Tibial artery (tissue), 4 donors: ENCODE measurements around the gene GTF2F2.

ENCODE experiments used
- DNase-seq, 2 donors: peaks; one replicate each; pipeline ENCODE4 v3.0.0-alpha.2; 2019
- H3K27ac ChIP-seq, 2 donors: fragments of 200-600 bp; sonication (generic) in 1 of 2; 1 replicate in 1 of 2; 2 replicates in 1 of 2; pipeline ENCODE4 v1.5.1; 2018 to 2019; ENCODE audit warnings: mild to moderate bottlenecking in 1 of 2
- H3K27me3 ChIP-seq, 2 donors: fragments of 200-600 bp; sonication (generic) in 1 of 2; one replicate each; pipeline versions ENCODE4 v1.5.1 to v1.6.0; 2016 to 2019
- H3K36me3 ChIP-seq, 3 donors: fragments of 200-600 bp; sonication (generic) in 2 of 3; one replicate each; pipeline ENCODE4 v1.5.1; 2016 to 2019; ENCODE audit warnings: mild to moderate bottlenecking in 2 of 3
- H3K4me1 ChIP-seq, 4 donors: fragments of 200-600 bp; sonication (generic) in 2 of 4; 1 replicate in 3 of 4; 2 replicates in 1 of 4; pipeline ENCODE4 v1.5.1; 2016 to 2019
- H3K4me3 ChIP-seq, 2 donors: fragments of 200-600 bp; sonication (generic) in 1 of 2; 1 replicate in 1 of 2; 2 replicates in 1 of 2; pipeline ENCODE4 v1.5.1; 2018 to 2019; ENCODE audit warnings: mild to moderate bottlenecking in 2 of 2
- H3K9me3 ChIP-seq, 3 donors: fragments of 200-600 bp; sonication (generic) in 1 of 3; one replicate each; pipeline ENCODE4 v1.5.1; 2016 to 2019
- CTCF ChIP-seq, 2 experiments: fragments of 200-600 bp in 1 of 2; fragments of 450-650 bp in 1 of 2; IDR thresholded peaks; one replicate each; pipeline ENCODE4 v1.5.1; 2017 to 2019; ENCODE audit warnings: antibody characterized with exemption in 2 of 2, mild to moderate bottlenecking in 1 of 2, moderate library complexity in 1 of 2
- intact Hi-C: fragments of 100-400 bp; cut with DNase I; formaldehyde crosslinking; loops from one replicate; pipeline ENCODE4 v1.15.0; 2023; ENCODE audit warnings: low total_unique reads

The GTF2F2 gene

GRCh38 chr13:45119991-45120864 is at the start of gene GTF2F2:
Gene GTF2F2 (plus strand): TSS chr13:45120510. CDS start chr13:45120656, 146 bp downstream.
- H3K4me1 ChIP-seq: peaks cover 0 to 24% (median 10%) of the 10 kb centered on the region in 4 donors
- no peaks in the 10 kb centered on the region for H3K27me3 ChIP-seq
- H3K36me3 ChIP-seq: no peaks in the 10 kb centered on the region
- H3K4me3 ChIP-seq: peak within 1 kb of the TSS; percentile 75 to 77
- TF ChIP-seq CTCF (IDR thresholded peaks at IDR 0.05): no peak
- peak; percentile 80 to 92 for DNase-seq
- intact Hi-C loops: no loop called here
- H3K27ac ChIP-seq: peak within 1 kb of the TSS; percentile 74 to 83
- no peaks in the 10 kb centered on the region for H3K9me3 ChIP-seq

DNA sequence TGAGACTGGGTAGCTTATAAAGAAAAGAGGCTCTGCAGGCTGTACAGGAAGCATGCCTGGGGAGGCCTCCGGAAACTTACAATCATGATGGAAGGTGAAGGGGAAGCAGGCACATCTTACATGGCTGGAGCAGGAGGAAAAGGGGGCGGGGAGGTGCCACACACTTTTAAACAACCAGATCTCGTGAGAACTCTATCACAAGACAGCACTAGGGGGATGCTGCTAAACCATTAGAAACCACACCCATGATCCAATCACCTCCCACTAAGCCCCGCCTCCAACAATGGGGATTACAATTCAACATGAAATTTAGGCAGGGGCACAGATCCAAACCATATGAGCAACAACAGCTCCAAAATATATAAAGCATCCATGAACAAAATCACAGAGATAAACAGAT is 46.5 kb upstream of the GTF2F2 start:
- no peak overlapping the region for H3K4me3 ChIP-seq
- no peaks in the 10 kb centered on the region for H3K4me1 ChIP-seq
- DNase-seq: no peak
- TF ChIP-seq CTCF (IDR thresholded peaks at IDR 0.05): no peak
- H3K27me3 ChIP-seq: peaks cover 0 to 4% of the 10 kb centered on the region in 2 donors
- no peaks in the 10 kb centered on the region for H3K9me3 ChIP-seq
- intact Hi-C loops: no loop called here
- H3K27ac ChIP-seq: no peak overlapping the region
- H3K36me3 ChIP-seq: no peaks in the 10 kb centered on the region

- no peaks in the 10 kb centered on the region for H3K36me3 ChIP-seq
- H3K9me3 ChIP-seq: no peaks in the 10 kb centered on the region
- intact Hi-C loops: no loop called here
- H3K27me3 ChIP-seq: peaks cover 0 to 4% of the 10 kb centered on the region in 2 donors
- H3K4me1 ChIP-seq: no peaks in the 10 kb centered on the region
- H3K4me3 ChIP-seq: no peak overlapping the region
- no peak for TF ChIP-seq CTCF (IDR thresholded peaks at IDR 0.05)
- DNase-seq: no peak
- H3K27ac ChIP-seq: no peak overlapping the region
Observed at GRCh38 chr13:45074721-45075120, 45.6 kb upstream of the GTF2F2 start.

- H3K9me3 ChIP-seq: no peaks in the 10 kb centered on the region
- H3K27ac ChIP-seq: no peak overlapping the region
- no peak for DNase-seq
- H3K4me3 ChIP-seq: no peak overlapping the region
- no peak for TF ChIP-seq CTCF (IDR thresholded peaks at IDR 0.05)
- intact Hi-C loops: no loop called here
- H3K4me1 ChIP-seq: no peaks in the 10 kb centered on the region
- H3K36me3 ChIP-seq: no peaks in the 10 kb centered on the region
- no peaks in the 10 kb centered on the region for H3K27me3 ChIP-seq
Observed at GRCh38 chr13:45078003-45078402, 42.3 kb upstream of the GTF2F2 start.

DNA sequence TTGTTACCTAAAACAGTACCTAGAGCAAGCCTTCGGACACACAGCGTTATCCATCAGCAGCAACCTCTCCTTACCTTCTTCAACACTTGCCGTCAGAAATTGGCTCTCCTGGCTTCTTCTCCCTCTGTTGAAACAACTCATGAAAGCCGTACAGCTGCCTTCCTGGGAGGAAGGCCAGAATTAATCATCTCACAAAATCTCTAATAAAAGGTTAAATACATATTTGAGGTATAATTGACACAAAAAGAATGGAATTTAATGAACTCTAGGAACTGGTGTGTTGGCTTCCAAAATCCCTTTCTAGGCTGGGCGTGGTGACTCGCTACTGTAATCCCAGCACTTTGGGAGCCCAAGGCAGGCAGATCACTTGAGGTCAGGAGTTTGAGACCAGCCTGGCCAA is 37.3 kb upstream of the GTF2F2 start:
- DNase-seq: no peak
- Histone ChIP-seq H3K4me1 (no peaks in the 10 kb centered on the region), H3K9me3 (no peaks in the 10 kb centered on the region), H3K27ac (no peak overlapping the region), H3K27me3 (no peaks in the 10 kb centered on the region), H3K36me3 (no peaks in the 10 kb centered on the region), H3K4me3 (no peak overlapping the region)
- intact Hi-C loops: no loop called here
- no peak for TF ChIP-seq CTCF (IDR thresholded peaks at IDR 0.05)
